ENCODE results near the gene ATOX1.
A peak's percentile ranks its signal among the peaks of the same experiment; 100 is the strongest.

ATOX1 gene

DNA sequence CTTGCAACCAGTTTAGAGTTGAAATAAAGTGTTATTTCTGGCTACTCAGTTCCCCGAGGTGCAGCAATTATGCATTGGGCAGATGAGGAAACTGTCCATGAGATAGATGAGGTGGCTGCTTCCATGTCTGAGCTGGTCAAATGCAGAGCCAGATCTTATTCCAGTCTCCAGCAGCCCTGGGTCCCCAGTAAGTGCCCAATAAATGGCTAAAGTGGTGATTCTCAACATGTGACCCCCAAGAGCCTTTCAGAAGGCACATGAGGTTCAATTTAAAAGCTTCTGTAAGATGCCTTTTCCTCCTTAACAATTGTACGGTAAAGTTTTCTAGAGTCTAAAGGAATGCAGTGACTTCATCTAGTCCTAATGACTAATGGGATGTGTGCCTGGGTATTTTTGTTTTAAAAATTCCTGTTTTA, 17.5 kb downstream of the ATOX1 start:
- Histone ChIP-seq H3K27me3 (ENCODE audit: insufficient read depth, low read depth, severe bottlenecking) (no peaks in the 10 kb centered on the region), H3K9me3 (ENCODE audit: severe bottlenecking) (no peaks in the 10 kb centered on the region), H3K36me3 (peaks cover 10% of the 10 kb centered on the region; the same call in 1 of the 2 replicates), H3K27ac (no peak overlapping the region), H3K4me3 (ENCODE audit: low read depth, low read length) (no peak overlapping the region)
- TF ChIP-seq, protein P1, sequence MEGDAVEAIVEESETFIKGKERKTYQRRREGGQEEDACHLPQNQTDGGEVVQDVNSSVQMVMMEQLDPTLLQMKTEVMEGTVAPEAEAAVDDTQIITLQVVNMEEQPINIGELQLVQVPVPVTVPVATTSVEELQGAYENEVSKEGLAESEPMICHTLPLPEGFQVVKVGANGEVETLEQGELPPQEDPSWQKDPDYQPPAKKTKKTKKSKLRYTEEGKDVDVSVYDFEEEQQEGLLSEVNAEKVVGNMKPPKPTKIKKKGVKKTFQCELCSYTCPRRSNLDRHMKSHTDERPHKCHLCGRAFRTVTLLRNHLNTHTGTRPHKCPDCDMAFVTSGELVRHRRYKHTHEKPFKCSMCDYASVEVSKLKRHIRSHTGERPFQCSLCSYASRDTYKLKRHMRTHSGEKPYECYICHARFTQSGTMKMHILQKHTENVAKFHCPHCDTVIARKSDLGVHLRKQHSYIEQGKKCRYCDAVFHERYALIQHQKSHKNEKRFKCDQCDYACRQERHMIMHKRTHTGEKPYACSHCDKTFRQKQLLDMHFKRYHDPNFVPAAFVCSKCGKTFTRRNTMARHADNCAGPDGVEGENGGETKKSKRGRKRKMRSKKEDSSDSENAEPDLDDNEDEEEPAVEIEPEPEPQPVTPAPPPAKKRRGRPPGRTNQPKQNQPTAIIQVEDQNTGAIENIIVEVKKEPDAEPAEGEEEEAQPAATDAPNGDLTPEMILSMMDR (IDR thresholded peaks at IDR 0.05; ENCODE audit: low read depth, low read length): no peak
- DNase-seq: no peak

DNA sequence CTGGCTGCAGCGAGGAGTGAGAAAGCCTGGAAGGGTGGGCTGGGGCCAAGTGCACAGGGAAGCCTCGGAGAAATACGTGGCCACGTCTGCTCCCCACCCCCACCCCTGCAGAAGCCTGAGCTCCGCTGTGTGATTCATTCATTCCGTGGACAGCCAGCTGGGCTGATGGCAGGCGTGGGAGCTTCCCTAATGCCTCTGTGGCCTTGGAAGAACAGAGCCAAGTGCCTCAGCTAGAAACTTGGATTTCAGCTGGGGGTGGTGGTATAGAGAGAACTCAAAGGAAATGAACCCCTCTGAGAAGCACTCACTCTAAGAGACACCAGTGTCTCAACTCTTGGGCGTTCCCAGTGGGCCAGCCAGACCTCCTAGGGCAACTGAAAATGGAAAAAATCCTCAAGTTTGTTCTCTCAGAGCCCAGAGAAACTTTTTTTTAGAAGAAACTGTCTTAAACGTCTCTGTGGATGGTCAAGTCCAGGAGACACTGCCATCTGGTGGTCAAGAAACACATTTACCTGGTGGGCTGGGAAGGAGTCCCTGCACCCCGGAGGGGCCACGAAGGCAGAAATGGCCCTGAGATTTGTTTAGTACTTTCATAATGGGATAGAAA, 18.0 kb downstream of the ATOX1 start:
- TF ChIP-seq, protein P1 (IDR thresholded peaks at IDR 0.05; ENCODE audit: low read depth, low read length): peak; percentile 64
- peak; percentile 43 for DNase-seq
- H3K27ac ChIP-seq: no peak overlapping the region
- H3K36me3 ChIP-seq: peaks cover 7% of the 10 kb centered on the region; the same call in 1 of the 2 replicates
- no peak overlapping the region for H3K4me3 ChIP-seq (ENCODE audit: low read depth, low read length)
- H3K9me3 ChIP-seq (ENCODE audit: severe bottlenecking): no peaks in the 10 kb centered on the region
- H3K27me3 ChIP-seq (ENCODE audit: insufficient read depth, low read depth, severe bottlenecking): no peaks in the 10 kb centered on the region

DNA sequence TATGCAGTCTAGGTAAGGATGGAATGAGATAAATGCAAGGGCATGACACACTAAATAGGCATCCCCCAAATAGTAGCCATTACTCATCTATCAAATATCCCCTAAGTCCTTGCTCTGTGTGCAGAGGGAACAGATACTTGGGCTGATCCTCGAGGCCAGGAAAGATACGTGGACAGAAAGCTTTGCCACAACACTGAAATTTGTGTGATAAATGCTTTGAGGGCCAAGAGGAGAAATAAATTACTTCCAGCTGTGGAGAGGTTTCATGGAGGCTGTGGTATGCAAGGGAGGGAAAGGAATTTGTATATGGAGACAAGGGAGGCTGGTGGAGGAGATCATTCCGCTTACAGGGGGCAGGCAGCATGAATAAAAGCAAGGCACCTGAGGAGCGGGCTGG, 18.5 kb downstream of the ATOX1 start:
- TF ChIP-seq, protein P1 (IDR thresholded peaks at IDR 0.05; ENCODE audit: low read depth, low read length): no peak
- H3K9me3 ChIP-seq (ENCODE audit: severe bottlenecking): no peaks in the 10 kb centered on the region
- DNase-seq: no peak
- peaks cover 4% of the 10 kb centered on the region; the same call in 1 of the 2 replicates for H3K36me3 ChIP-seq
- no peaks in the 10 kb centered on the region for H3K27me3 ChIP-seq (ENCODE audit: insufficient read depth, low read depth, severe bottlenecking)
- no peak overlapping the region for H3K27ac ChIP-seq
- H3K4me3 ChIP-seq (ENCODE audit: low read depth, low read length): no peak overlapping the region

DNA sequence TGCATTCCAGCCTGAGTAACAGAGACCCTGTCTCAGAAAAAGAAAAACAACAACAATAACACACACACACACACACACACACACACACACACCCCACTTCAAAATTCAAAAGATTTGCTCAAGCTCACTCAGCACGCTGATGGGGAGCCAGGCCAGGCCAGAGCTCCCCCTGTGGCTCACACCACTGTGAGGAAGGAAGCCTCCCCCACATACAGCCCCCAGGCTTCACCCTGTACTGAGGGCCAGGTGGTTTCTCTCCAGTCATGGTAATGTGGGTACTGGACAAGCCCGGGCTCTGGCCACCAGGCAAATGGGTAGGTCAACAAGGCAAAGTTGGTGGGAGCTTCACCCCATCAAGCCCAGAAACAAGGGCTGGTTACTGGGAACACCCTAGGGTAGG, 19.0 kb downstream of the ATOX1 start:
- DNase-seq: no peak
- Histone ChIP-seq H3K36me3 (peaks cover 4% of the 10 kb centered on the region; the same call in 1 of the 2 replicates), H3K27me3 (ENCODE audit: insufficient read depth, low read depth, severe bottlenecking) (no peaks in the 10 kb centered on the region)

DNA sequence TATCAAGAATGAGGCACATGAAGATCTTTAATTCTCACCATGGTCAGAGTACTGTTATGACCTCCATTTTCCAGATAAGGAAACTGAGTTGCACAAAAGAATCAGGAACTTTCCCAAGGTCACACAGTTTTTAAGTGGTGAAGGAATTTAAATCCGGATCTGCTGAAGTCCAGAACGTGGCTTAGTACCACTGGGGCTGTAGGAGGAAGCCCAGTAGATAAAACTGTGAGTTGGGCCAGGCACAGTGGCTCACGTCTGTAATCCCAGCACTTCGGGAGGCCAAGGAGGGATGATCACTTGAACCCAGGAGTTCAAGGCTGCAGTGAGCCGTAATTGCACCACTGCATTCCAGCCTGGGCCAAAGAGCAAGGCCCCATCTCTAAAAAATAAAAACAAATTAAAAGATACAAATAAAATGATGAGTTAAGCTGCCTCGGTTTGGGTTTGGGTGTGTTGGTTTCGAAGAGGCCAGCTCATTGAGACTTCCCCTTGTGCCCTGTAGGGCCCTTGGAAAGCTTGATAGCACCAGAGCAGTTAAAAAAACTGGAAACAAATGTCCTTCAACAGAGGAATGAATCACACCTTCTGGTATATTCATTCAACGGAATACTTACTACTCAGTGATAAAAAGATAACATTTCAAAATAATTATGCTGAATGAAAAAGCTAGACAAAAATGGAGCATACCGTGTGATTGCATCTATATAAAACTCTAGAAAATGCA, 20.1 kb downstream of the ATOX1 start:
- peaks cover 4% of the 10 kb centered on the region; the same call in 1 of the 2 replicates for H3K36me3 ChIP-seq
- H3K9me3 ChIP-seq (ENCODE audit: severe bottlenecking): no peaks in the 10 kb centered on the region
- H3K4me3 ChIP-seq (ENCODE audit: low read depth, low read length): no peak overlapping the region
- no peak for DNase-seq
- no peak overlapping the region for H3K27ac ChIP-seq
- TF ChIP-seq, protein P1 (IDR thresholded peaks at IDR 0.05; ENCODE audit: low read depth, low read length): no peak
- H3K27me3 ChIP-seq (ENCODE audit: insufficient read depth, low read depth, severe bottlenecking): no peaks in the 10 kb centered on the region

More for the DNA sequence above, 19.0 kb downstream of the ATOX1 start:
- Histone ChIP-seq H3K4me3 (ENCODE audit: low read depth, low read length) (no peak overlapping the region), H3K27ac (no peak overlapping the region), H3K9me3 (ENCODE audit: severe bottlenecking) (no peaks in the 10 kb centered on the region)
- TF ChIP-seq, protein P1 (IDR thresholded peaks at IDR 0.05; ENCODE audit: low read depth, low read length): no peak
